ENCODE data around the gene MCC.
A peak's percentile ranks its signal among the peaks of the same experiment; 100 is the strongest.

Gene MCC

DNA sequence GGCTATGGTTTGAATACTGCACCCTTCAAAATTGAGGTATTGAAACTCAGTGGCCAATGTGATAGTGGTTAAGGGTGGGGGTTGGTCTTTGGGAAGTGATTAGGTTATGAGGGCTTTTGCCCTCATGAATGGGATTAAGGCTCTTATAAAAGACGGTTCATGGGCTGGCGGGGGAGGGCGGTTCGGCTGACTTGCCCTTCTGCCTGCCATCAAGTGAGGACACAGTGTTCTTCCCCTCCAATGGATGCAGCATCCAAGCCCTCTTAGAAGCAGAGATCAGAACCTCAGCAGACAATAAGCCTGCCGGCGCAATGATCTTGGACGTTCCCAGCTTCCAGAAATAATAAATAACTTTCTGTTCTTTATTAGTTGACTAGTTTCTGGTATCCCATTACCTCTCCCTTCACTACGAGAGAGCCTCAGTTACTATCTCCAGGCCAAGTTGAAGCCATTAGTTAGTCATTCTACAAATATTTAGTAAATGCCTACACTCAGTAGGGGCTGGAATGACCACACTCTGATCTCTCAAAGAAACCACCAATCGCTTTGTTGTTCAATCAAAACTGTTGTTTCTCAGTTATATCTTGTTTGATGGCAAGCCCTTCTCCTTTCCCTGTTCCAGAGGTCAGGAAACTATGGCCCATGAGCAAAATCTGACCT is 272.7 kb downstream of the MCC start:
- peak; percentile 28 for DNase-seq (ENCODE audit: low read depth)
- H3K4me3 ChIP-seq (ENCODE audit: control insufficient read depth, low read depth, low read length): no peak overlapping the region
- TF ChIP-seq, protein P1, sequence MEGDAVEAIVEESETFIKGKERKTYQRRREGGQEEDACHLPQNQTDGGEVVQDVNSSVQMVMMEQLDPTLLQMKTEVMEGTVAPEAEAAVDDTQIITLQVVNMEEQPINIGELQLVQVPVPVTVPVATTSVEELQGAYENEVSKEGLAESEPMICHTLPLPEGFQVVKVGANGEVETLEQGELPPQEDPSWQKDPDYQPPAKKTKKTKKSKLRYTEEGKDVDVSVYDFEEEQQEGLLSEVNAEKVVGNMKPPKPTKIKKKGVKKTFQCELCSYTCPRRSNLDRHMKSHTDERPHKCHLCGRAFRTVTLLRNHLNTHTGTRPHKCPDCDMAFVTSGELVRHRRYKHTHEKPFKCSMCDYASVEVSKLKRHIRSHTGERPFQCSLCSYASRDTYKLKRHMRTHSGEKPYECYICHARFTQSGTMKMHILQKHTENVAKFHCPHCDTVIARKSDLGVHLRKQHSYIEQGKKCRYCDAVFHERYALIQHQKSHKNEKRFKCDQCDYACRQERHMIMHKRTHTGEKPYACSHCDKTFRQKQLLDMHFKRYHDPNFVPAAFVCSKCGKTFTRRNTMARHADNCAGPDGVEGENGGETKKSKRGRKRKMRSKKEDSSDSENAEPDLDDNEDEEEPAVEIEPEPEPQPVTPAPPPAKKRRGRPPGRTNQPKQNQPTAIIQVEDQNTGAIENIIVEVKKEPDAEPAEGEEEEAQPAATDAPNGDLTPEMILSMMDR (conservative IDR thresholded peaks at IDR 0.05; ENCODE audit: control insufficient read depth, insufficient read depth, low read depth, low read length): no peak

DNA sequence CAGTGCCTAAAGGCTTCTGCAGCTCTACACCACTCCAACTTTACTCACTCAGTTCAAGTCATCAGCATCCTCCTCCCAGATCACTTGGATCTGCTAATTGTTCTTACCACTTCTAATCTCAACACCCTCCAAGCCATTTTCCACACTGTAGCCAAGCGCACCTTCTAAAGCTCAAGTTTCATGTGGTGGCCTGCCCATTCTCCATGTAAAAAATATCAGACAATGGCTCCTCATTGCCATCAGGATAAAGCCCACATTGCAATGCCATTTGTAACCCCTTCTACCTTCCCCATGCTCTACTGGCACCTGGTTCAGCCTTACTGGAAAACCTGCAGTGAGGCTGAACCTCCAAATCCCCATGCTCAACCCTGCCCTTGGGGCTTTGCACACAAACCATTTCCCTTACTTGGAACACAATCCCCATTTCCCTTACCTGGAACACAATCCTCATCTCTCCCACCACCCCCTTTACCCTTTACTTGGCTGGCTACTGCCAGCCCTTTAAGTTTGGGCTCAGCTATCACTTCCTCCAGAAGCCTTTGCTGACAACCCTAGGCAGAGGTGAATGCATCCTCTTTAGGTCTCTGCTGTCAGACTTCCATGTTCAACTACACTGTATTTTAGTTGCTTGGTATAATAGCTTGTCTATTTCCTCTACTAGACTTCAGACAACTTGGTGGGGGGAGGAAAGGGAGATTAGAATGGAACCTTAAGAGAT is 273.5 kb downstream of the MCC start:
- H3K4me3 ChIP-seq (ENCODE audit: control insufficient read depth, low read depth, low read length): no peak overlapping the region
- DNase-seq (ENCODE audit: low read depth): no peak
- TF ChIP-seq, protein P1 (conservative IDR thresholded peaks at IDR 0.05; ENCODE audit: control insufficient read depth, insufficient read depth, low read depth, low read length): no peak

DNA sequence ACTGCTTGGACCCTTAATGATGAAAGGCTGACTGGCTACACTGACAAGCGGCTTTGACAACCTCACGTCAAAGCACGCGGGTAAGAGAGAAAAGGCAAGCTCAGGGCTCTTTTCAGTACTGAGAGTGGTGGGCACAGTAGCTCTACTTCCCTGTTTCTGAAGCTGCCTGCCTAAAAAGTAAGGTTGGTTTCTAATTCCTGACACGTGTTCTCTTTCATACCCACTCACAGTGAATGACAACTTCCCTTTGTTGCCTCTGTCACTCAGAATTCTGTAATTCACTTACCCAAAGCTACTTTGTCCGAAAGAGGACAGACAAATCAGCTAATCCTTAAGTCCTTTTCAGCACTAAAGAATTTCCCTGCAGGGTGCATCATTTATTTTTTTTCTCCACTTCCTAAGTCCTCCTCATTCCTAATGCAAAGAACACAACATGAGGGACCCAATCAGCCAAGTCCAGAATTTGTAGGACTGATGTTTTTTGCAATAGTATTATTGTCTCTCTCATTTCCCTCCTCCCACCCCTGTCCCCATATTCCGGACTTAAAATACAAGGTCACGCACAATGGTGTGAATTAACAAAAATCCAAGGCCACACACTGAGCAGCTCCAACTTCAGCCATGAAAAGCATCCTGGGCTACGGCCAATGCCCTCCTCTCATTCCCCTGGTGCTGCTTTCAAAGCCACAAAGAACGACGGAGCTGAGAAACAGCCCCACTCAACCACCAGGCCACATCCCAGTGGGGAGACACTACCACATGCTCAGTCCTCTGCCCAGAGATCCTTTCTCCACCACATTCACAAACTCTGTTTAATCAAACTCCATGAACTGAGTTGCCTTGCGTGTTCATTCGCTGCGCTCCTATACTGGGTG is 274.5 kb downstream of the MCC start:
- DNase-seq (ENCODE audit: low read depth): no peak
- TF ChIP-seq, protein P1 (conservative IDR thresholded peaks at IDR 0.05; ENCODE audit: control insufficient read depth, insufficient read depth, low read depth, low read length): no peak
- H3K4me3 ChIP-seq (ENCODE audit: control insufficient read depth, low read depth, low read length): no peak overlapping the region

DNA sequence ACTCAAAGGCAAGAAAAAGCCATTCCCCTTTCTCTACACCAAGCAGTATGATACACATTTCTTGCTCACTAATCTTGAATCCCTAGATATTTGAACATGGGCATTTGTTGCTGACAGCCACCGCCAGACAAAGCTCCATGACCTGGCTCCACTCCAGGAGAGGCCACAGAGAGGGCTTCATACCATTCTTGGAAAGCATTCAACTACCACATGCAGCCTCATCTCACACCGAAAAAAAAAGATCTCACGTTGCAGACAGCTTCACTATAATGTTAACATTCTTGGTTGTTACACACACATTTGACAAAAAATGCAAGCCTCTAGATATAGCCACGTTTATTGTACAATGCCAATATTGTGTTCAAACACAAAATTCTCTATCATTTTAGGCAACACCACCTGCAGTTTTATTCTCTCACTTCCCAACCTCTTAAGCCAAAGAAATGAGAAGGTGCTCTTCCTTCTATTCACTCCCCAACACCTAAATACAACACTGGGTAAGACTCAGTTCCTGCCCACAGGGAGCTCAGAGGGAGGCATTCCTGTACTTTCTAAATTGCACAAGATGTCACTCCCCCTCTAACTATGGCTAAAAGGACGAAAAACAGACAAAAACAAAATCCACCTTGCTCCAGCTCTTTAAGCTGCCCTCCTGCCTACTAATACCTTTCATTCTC is 275.9 kb downstream of the MCC start:
- TF ChIP-seq, protein P1 (conservative IDR thresholded peaks at IDR 0.05; ENCODE audit: control insufficient read depth, insufficient read depth, low read depth, low read length): no peak
- DNase-seq (ENCODE audit: low read depth): peak; percentile 8
- H3K4me3 ChIP-seq (ENCODE audit: control insufficient read depth, low read depth, low read length): no peak overlapping the region

DNA sequence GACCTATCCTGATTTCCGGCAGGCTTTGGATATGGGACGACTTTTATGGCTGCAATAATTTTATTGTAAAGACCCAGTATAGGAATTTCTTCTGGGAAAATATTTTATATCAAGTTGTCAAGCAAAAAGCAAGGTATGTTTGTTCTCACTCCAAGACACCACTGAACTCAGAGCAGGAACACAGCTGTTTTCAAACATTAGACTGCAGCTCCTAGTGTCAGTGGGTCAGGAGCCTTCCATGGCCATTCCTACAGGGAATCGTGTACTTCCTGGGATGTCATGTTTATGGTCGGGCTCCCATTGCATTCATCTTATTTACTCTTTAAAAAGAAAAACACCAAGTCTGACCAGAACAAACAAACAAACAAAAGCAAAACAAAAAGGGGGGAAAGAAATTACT is 278.8 kb downstream of the MCC start:
- DNase-seq (ENCODE audit: low read depth): no peak

More for the DNA sequence above, 278.8 kb downstream of the MCC start:
- TF ChIP-seq, protein P1 (conservative IDR thresholded peaks at IDR 0.05; ENCODE audit: control insufficient read depth, insufficient read depth, low read depth, low read length): no peak
- H3K4me3 ChIP-seq (ENCODE audit: control insufficient read depth, low read depth, low read length): no peak overlapping the region
